ENCODE measurements around the gene LY6G6D.

- no peak for TF ChIP-seq CTCF (IDR thresholded peaks at IDR 0.05)
- TF ChIP-seq POLR2AphosphoS5 (IDR thresholded peaks at IDR 0.05), result no peak
- TF ChIP-seq POLR2A (IDR thresholded peaks at IDR 0.05), result no peak
Measured at GRCh38 chr6:31762878-31763618, 47.9 kb downstream of the LY6G6D start.
